Thymus (tissue), 14 donors: Measurements from ENCODE around the gene F3. TPM values are rescaled to one million over a fixed set of nuclear protein-coding genes. Genes with fewer than 3 reads are reported as not detected.
"Not testable (repeated sequence)": the region's sequence is repeated elsewhere in the genome, so short reads cannot be mapped to it uniquely, and the experiment has no call there.

Experiments
- DNase-seq, 9 donors: peaks; one replicate each; pipeline ENCODE4 v3.0.0-alpha.2; 2013; ENCODE audit warnings: low spot score in 9 of 9, low read depth in 6 of 9, missing footprints in 1 of 9
- H3K27ac ChIP-seq, 2 donors: one replicate each; pipeline ENCODE4 v1.5.1; 2013; ENCODE audit warnings: control low read depth in 1 of 2, low read depth in 1 of 2, low read length in 1 of 2, mild to moderate bottlenecking in 1 of 2, moderate library complexity in 1 of 2
- H3K27me3 ChIP-seq, 2 donors: one replicate each; pipeline ENCODE4 v1.5.1; 2013; ENCODE audit warnings: low read length in 1 of 2; ENCODE audit not compliant: control insufficient read depth in 2 of 2, insufficient read depth in 1 of 2
- H3K36me3 ChIP-seq, 2 donors: one replicate each; pipeline ENCODE4 v1.5.1; 2013; ENCODE audit warnings: low read length in 1 of 2, mild to moderate bottlenecking in 1 of 2, moderate library complexity in 1 of 2; ENCODE audit not compliant: control insufficient read depth in 2 of 2, insufficient read depth in 2 of 2
- H3K4me1 ChIP-seq, 2 donors: one replicate each; pipeline ENCODE4 v1.5.1; 2013; ENCODE audit warnings: low read length in 2 of 2; ENCODE audit not compliant: control insufficient read depth in 2 of 2, insufficient read depth in 2 of 2
- H3K4me3 ChIP-seq, 2 donors: one replicate each; pipeline ENCODE4 v1.5.1; 2013; ENCODE audit warnings: low read length in 2 of 2, control low read depth in 1 of 2, mild to moderate bottlenecking in 1 of 2
- H3K9me3 ChIP-seq, 2 donors: one replicate each; pipeline ENCODE4 v1.5.1; 2013; ENCODE audit warnings: low read length in 1 of 2, mild to moderate bottlenecking in 1 of 2; ENCODE audit not compliant: control insufficient read depth in 2 of 2, insufficient read depth in 1 of 2
- WGBS: extraction: QIAGEN DNeasy Blood & Tissue Kit; methylation state at CpG from one replicate; pipeline ENCODE4 v1.1.7; 2013; 5-methylcytosine and 5-hydroxymethylcytosine counted together
- long read RNA-seq, 10 donors: transcript quantifications; one replicate each; lab custom pipeline, GENCODE V29; 2026
- polyA plus RNA-seq: library from polyadenylated mRNA; stranded (reverse); fragments of 200-250 nt; gene quantifications from one replicate; pipeline ENCODE4 v1.2.3, GENCODE V29; 2013
- total RNA-seq: library from RNA; stranded (reverse); fragments of 120-200 nt; gene quantifications from one replicate; pipeline ENCODE4 v1.2.4, GENCODE V29; 2013
- donor health status: healthy.

F3 gene
- total RNA-seq (0.61 TPM), polyA plus RNA-seq (141 TPM)
- long read RNA-seq, donor 1 = 0 reads
- long read RNA-seq, donor 2 = 0 reads
- long read RNA-seq, donor 3 = 0 reads
- long read RNA-seq, donor 4 = 0 reads
- long read RNA-seq, donor 5, partial matches to known transcripts = 0 of 3 reads
- long read RNA-seq, donor 5, other reads (novel, unspliced or antisense) = 0 of 3 reads
- long read RNA-seq, donor 6 = 0 reads
- long read RNA-seq, donor 7 = 0 reads
- long read RNA-seq, donor 8, partial matches to known transcripts = 0 of 2 reads
- long read RNA-seq, donor 8, other reads (novel, unspliced or antisense) = 0 of 2 reads
- long read RNA-seq, donor 9 = 0 reads
- long read RNA-seq, donor 10, partial matches to known transcripts = 0 of 1 reads
- long read RNA-seq, donor 10, other reads (novel, unspliced or antisense) = 0 of 1 reads

GRCh38 chr1:94541246-94542087, at the start of gene F3:
Gene F3, minus strand, starts transcription at chr1:94541759. Its CDS starts 123 bp downstream, at chr1:94541636.
- Histone ChIP-seq H3K27me3 (peaks cover 28 to 62% of the 10 kb centered on the region in 2 donors), H3K4me1 (peaks cover 3 to 13% of the 10 kb centered on the region in 2 donors), H3K4me3 (peak within 1 kb of the TSS; percentile 35 to 56), H3K27ac (peak within 1 kb of the TSS in 1 of 2 donors; percentile 84), H3K9me3 (no peaks in the 10 kb centered on the region), H3K36me3 (no peaks in the 10 kb centered on the region)
- peak in 5 of 9 donors; percentile 18 to 48 (median 38) for DNase-seq
- WGBS = under 1% methylated on average over 94 of the region's 94 CpGs

- H3K36me3 ChIP-seq = no peaks in the 10 kb centered on the region
These were observed 48.9 kb upstream of the F3 start for GRCh38 chr1:94590203-94591137.

GRCh38 chr1:94589728-94590127, 48.2 kb upstream of the F3 start:
- 96% methylated on average over 4 of the region's 4 CpGs for WGBS
- H3K9me3 ChIP-seq = no peaks in the 10 kb centered on the region
- H3K36me3 ChIP-seq = no peaks in the 10 kb centered on the region
- H3K4me1 ChIP-seq = no peaks in the 10 kb centered on the region
- DNase-seq = no peak
- H3K27me3 ChIP-seq = no peaks in the 10 kb centered on the region
- H3K27ac ChIP-seq = no peak overlapping the region
- no peak overlapping the region for H3K4me3 ChIP-seq

More at GRCh38 chr1:94590203-94591137, 48.9 kb upstream of the F3 start:
- Histone ChIP-seq H3K4me1 (no peaks in the 10 kb centered on the region), H3K27ac (no peak overlapping the region), H3K9me3 (no peaks in the 10 kb centered on the region), H3K4me3 (no peak overlapping the region), H3K27me3 (no peaks in the 10 kb centered on the region)
- no peak for DNase-seq
- 94% methylated on average over 7 of the region's 7 CpGs for WGBS

- H3K27ac ChIP-seq = no peak overlapping the region
- WGBS = 75% methylated on average over 2 of the region's 2 CpGs
- peaks cover 0 to 6% of the 10 kb centered on the region in 2 donors for H3K9me3 ChIP-seq
- no peaks in the 10 kb centered on the region for H3K27me3 ChIP-seq
- no peak for DNase-seq
- H3K4me3 ChIP-seq = no peak overlapping the region
- no peaks in the 10 kb centered on the region for H3K4me1 ChIP-seq
- no peaks in the 10 kb centered on the region for H3K36me3 ChIP-seq
These were observed 41.0 kb upstream of the F3 start for GRCh38 chr1:94582565-94582964.

GRCh38 chr1:94580367-94581115, 39.0 kb upstream of the F3 start:
- peaks cover 0 to 6% of the 10 kb centered on the region in 2 donors for H3K9me3 ChIP-seq
- no peak overlapping the region for H3K4me3 ChIP-seq
- H3K27me3 ChIP-seq = no peaks in the 10 kb centered on the region
- 93% methylated on average over 10 of the region's 10 CpGs for WGBS
- H3K36me3 ChIP-seq = no peaks in the 10 kb centered on the region
- no peak for DNase-seq
- H3K4me1 ChIP-seq = no peaks in the 10 kb centered on the region
- no peak overlapping the region for H3K27ac ChIP-seq

- no peak for DNase-seq
- Histone ChIP-seq H3K4me3 (no peak overlapping the region), H3K27ac (no peak overlapping the region), H3K4me1 (no peaks in the 10 kb centered on the region), H3K36me3 (no peaks in the 10 kb centered on the region), H3K9me3 (peaks cover 0 to 6% of the 10 kb centered on the region in 2 donors), H3K27me3 (no peaks in the 10 kb centered on the region)
- 83% methylated on average over 2 of the region's 2 CpGs for WGBS
These were observed 38.3 kb upstream of the F3 start for GRCh38 chr1:94579876-94580294.

GRCh38 chr1:94578856-94579255, 37.3 kb upstream of the F3 start:
- no peaks in the 10 kb centered on the region for H3K36me3 ChIP-seq
- no peak overlapping the region for H3K4me3 ChIP-seq
- DNase-seq = no peak
- peaks cover 0 to 6% of the 10 kb centered on the region in 2 donors for H3K9me3 ChIP-seq
- H3K27me3 ChIP-seq = no peaks in the 10 kb centered on the region
- H3K27ac ChIP-seq = no peak overlapping the region
- H3K4me1 ChIP-seq = no peaks in the 10 kb centered on the region
- 84% methylated on average over 2 of the region's 2 CpGs for WGBS

- H3K4me3 ChIP-seq, H3K27me3 ChIP-seq, H3K4me1 ChIP-seq, DNase-seq, H3K9me3 ChIP-seq, H3K27ac ChIP-seq, H3K36me3 ChIP-seq: not testable (repeated sequence)
These were observed 32.4 kb upstream of the F3 start for GRCh38 chr1:94573917-94574316.
